ENCODE measurements around the gene CUEDC1.
"Not testable (repeated sequence)": the region's sequence is repeated elsewhere in the genome, so short reads cannot be mapped to it uniquely, and the experiment has no call there.

The CUEDC1 gene

GRCh38 chr17:57965521-57966160 lies 10.4 kb upstream of the CUEDC1 start:
- H3K27me3 ChIP-seq (ENCODE audit: control insufficient read depth, insufficient read depth, low read length), result peaks cover 2% of the 10 kb centered on the region
- H3K9ac ChIP-seq (ENCODE audit: low read depth, low read length), result no peak overlapping the region
- no peak overlapping the region for H3K4me3 ChIP-seq (ENCODE audit: low read depth, low read length)
- H3K36me3 ChIP-seq (ENCODE audit: control insufficient read depth, insufficient read depth, low read length), result no peaks in the 10 kb centered on the region
- H3K4me1 ChIP-seq (ENCODE audit: control insufficient read depth, insufficient read depth, low read length), result no peaks in the 10 kb centered on the region
- no peaks in the 10 kb centered on the region for H3K9me3 ChIP-seq (ENCODE audit: control insufficient read depth, insufficient read depth, low read length)

- no peaks in the 10 kb centered on the region for H3K9me3 ChIP-seq (ENCODE audit: control insufficient read depth, insufficient read depth, low read length)
- H3K4me3 ChIP-seq (ENCODE audit: low read depth, low read length), result no peak overlapping the region
- no peak overlapping the region for H3K9ac ChIP-seq (ENCODE audit: low read depth, low read length)
- H3K36me3 ChIP-seq (ENCODE audit: control insufficient read depth, insufficient read depth, low read length), result no peaks in the 10 kb centered on the region
- no peaks in the 10 kb centered on the region for H3K4me1 ChIP-seq (ENCODE audit: control insufficient read depth, insufficient read depth, low read length)
- H3K27me3 ChIP-seq (ENCODE audit: control insufficient read depth, insufficient read depth, low read length), result peaks cover 4% of the 10 kb centered on the region
These were observed 7.9 kb upstream of the CUEDC1 start for GRCh38 chr17:57963149-57963511.

- Histone ChIP-seq H3K9ac (ENCODE audit: low read depth, low read length) (no peak overlapping the region), H3K4me3 (ENCODE audit: low read depth, low read length) (no peak overlapping the region), H3K4me1 (ENCODE audit: control insufficient read depth, insufficient read depth, low read length) (no peaks in the 10 kb centered on the region), H3K9me3 (ENCODE audit: control insufficient read depth, insufficient read depth, low read length) (no peaks in the 10 kb centered on the region), H3K27me3 (ENCODE audit: control insufficient read depth, insufficient read depth, low read length) (peaks cover 9% of the 10 kb centered on the region), H3K36me3 (ENCODE audit: control insufficient read depth, insufficient read depth, low read length) (no peaks in the 10 kb centered on the region)
These were observed 7.3 kb upstream of the CUEDC1 start for GRCh38 chr17:57962279-57963148.

GRCh38 chr17:57959929-57960328 lies 4.7 kb upstream of the CUEDC1 start:
- H3K9ac ChIP-seq (ENCODE audit: low read depth, low read length), result no peak overlapping the region
- H3K36me3 ChIP-seq (ENCODE audit: control insufficient read depth, insufficient read depth, low read length), result no peaks in the 10 kb centered on the region
- H3K9me3 ChIP-seq (ENCODE audit: control insufficient read depth, insufficient read depth, low read length), result no peaks in the 10 kb centered on the region
- no peak overlapping the region for H3K4me3 ChIP-seq (ENCODE audit: low read depth, low read length)
- H3K27me3 ChIP-seq (ENCODE audit: control insufficient read depth, insufficient read depth, low read length), result peaks cover 26% of the 10 kb centered on the region
- H3K4me1 ChIP-seq (ENCODE audit: control insufficient read depth, insufficient read depth, low read length), result peaks cover 11% of the 10 kb centered on the region

- Histone ChIP-seq H3K4me1 (ENCODE audit: control insufficient read depth, insufficient read depth, low read length) (peaks cover 17% of the 10 kb centered on the region), H3K27me3 (ENCODE audit: control insufficient read depth, insufficient read depth, low read length) (peaks cover 32% of the 10 kb centered on the region)
- not testable (repeated sequence) for H3K9ac ChIP-seq (ENCODE audit: low read depth, low read length); H3K36me3 ChIP-seq (ENCODE audit: control insufficient read depth, insufficient read depth, low read length); H3K4me3 ChIP-seq (ENCODE audit: low read depth, low read length); H3K9me3 ChIP-seq (ENCODE audit: control insufficient read depth, insufficient read depth, low read length)
These were observed 3.2 kb upstream of the CUEDC1 start for GRCh38 chr17:57958391-57958790.

GRCh38 chr17:57957886-57958285 lies 2.7 kb upstream of the CUEDC1 start:
- Histone ChIP-seq H3K9ac (ENCODE audit: low read depth, low read length) (no peak overlapping the region), H3K36me3 (ENCODE audit: control insufficient read depth, insufficient read depth, low read length) (no peaks in the 10 kb centered on the region), H3K4me3 (ENCODE audit: low read depth, low read length) (no peak overlapping the region), H3K9me3 (ENCODE audit: control insufficient read depth, insufficient read depth, low read length) (no peaks in the 10 kb centered on the region), H3K27me3 (ENCODE audit: control insufficient read depth, insufficient read depth, low read length) (peaks cover 37% of the 10 kb centered on the region), H3K4me1 (ENCODE audit: control insufficient read depth, insufficient read depth, low read length) (peaks cover 17% of the 10 kb centered on the region)

- no peaks in the 10 kb centered on the region for H3K9me3 ChIP-seq (ENCODE audit: control insufficient read depth, insufficient read depth, low read length)
- no peak overlapping the region for H3K4me3 ChIP-seq (ENCODE audit: low read depth, low read length)
- peaks cover 17% of the 10 kb centered on the region for H3K4me1 ChIP-seq (ENCODE audit: control insufficient read depth, insufficient read depth, low read length)
- H3K9ac ChIP-seq (ENCODE audit: low read depth, low read length), result no peak overlapping the region
- H3K27me3 ChIP-seq (ENCODE audit: control insufficient read depth, insufficient read depth, low read length), result peaks cover 38% of the 10 kb centered on the region
- no peaks in the 10 kb centered on the region for H3K36me3 ChIP-seq (ENCODE audit: control insufficient read depth, insufficient read depth, low read length)
These were observed 2.1 kb upstream of the CUEDC1 start for GRCh38 chr17:57957120-57957850.

GRCh38 chr17:57956291-57957119 lies 1.3 kb upstream of the CUEDC1 start:
- no peak overlapping the region for H3K9ac ChIP-seq (ENCODE audit: low read depth, low read length)
- H3K4me3 ChIP-seq (ENCODE audit: low read depth, low read length), result peak overlapping the region; percentile 77
- H3K36me3 ChIP-seq (ENCODE audit: control insufficient read depth, insufficient read depth, low read length), result no peaks in the 10 kb centered on the region
- H3K9me3 ChIP-seq (ENCODE audit: control insufficient read depth, insufficient read depth, low read length), result no peaks in the 10 kb centered on the region
- H3K4me1 ChIP-seq (ENCODE audit: control insufficient read depth, insufficient read depth, low read length), result peaks cover 17% of the 10 kb centered on the region
- peaks cover 38% of the 10 kb centered on the region for H3K27me3 ChIP-seq (ENCODE audit: control insufficient read depth, insufficient read depth, low read length)

GRCh38 chr17:57954397-57955182 lies 622 bp downstream of the CUEDC1 start:
- Histone ChIP-seq H3K9me3 (ENCODE audit: control insufficient read depth, insufficient read depth, low read length) (no peaks in the 10 kb centered on the region), H3K4me3 (ENCODE audit: low read depth, low read length) (peak overlapping the region; percentile 40), H3K36me3 (ENCODE audit: control insufficient read depth, insufficient read depth, low read length) (no peaks in the 10 kb centered on the region), H3K9ac (ENCODE audit: low read depth, low read length) (no peak overlapping the region), H3K4me1 (ENCODE audit: control insufficient read depth, insufficient read depth, low read length) (peaks cover 17% of the 10 kb centered on the region), H3K27me3 (ENCODE audit: control insufficient read depth, insufficient read depth, low read length) (peaks cover 36% of the 10 kb centered on the region)

DNA sequence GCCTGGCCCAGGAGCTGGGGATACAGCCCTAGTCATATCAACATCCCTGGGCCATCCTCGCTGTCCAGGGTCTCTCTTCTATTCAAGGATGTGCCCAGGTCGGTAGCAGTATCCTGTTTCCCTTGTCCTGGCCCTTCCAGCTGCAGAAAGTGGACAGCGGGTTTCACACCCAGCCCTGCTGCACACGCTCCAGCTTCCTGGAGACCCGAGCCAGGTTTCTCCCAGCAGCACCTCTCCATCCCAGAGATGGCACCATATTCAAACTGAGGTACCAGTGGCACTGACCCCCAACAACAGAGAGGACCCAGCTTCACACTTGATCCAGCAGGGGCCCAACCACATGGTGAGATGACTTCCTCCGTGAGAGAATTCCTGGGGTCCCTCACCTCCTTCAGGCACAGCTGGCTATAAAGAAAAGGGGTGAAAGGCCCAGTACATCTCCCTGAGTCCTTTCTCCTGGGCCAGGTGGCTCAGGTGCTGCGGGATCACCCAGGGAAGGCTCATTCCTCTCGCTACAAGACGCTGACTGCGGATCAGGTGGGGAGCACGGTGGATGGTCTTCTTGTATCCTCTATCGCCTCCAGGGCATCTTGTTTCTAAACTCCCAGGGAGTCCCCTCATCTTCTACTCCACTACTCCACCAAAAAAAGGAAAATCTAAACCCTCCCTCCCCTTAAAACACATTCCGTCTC lies 1.4 kb downstream of the CUEDC1 start:
- Histone ChIP-seq H3K9ac (ENCODE audit: low read depth, low read length) (no peak overlapping the region), H3K27me3 (ENCODE audit: control insufficient read depth, insufficient read depth, low read length) (peaks cover 36% of the 10 kb centered on the region)

More for the DNA sequence above, 1.4 kb downstream of the CUEDC1 start:
- Histone ChIP-seq H3K4me3 (ENCODE audit: low read depth, low read length) (peak overlapping the region; percentile 40), H3K36me3 (ENCODE audit: control insufficient read depth, insufficient read depth, low read length) (no peaks in the 10 kb centered on the region), H3K4me1 (ENCODE audit: control insufficient read depth, insufficient read depth, low read length) (peaks cover 17% of the 10 kb centered on the region), H3K9me3 (ENCODE audit: control insufficient read depth, insufficient read depth, low read length) (no peaks in the 10 kb centered on the region)

Measured in iPS-15b (cell line).